ENCODE data around the gene ARHGEF16.

- TF ChIP-seq POLR2A (IDR thresholded peaks at IDR 0.05; ENCODE audit: low read length) (no peak), GATA1 (IDR thresholded peaks at IDR 0.05; ENCODE audit: low read depth, low read length) (no peak)
Observed at GRCh38 chr1:3492545-3493246, 38.2 kb downstream of the ARHGEF16 start.
